Endothelial cell of umbilical vein (primary cell): ENCODE data around the gene SIPA1L2. TPM values are rescaled to one million over a fixed set of nuclear protein-coding genes. Genes with fewer than 3 reads are reported as not detected.
A peak's percentile ranks its signal among the peaks of the same experiment; 100 is the strongest.

Experiments
- BruUV-seq: library from RNA; stranded (reverse); fragments of 400-500 nt; replicated peaks from 2 replicates; lab custom pipeline; 2021; lab: Mats Ljungman, UMichigan
- CTCF ChIA-PET: fragments of 300-600, 350-600 bp; sonication (Branson Sonifier 250); formaldehyde crosslinking; loops from one replicate; lab custom pipeline; 2021; ENCODE audit warnings: antibody characterized with exemption, inconsistent platforms; lab: Charles Lee
- POLR2A ChIA-PET: fragments of 300-600, 350-600 bp; sonication (Branson Sonifier 250); formaldehyde crosslinking; loops from one replicate; lab custom pipeline; 2021; ENCODE audit warnings: antibody characterized with exemption, inconsistent platforms; lab: Charles Lee
- DNase-seq: peaks from one replicate; pipeline ENCODE4 v3.0.0-alpha.2; 2011; ENCODE audit warnings: low read depth, low spot score
- FAIRE-seq: peaks from 2 replicates; lab custom pipeline; 2011; peaks lifted over from hg19 to GRCh38; lab: Jason Lieb, UNC
- H2AFZ ChIP-seq: 2 replicates; pipeline ENCODE4 v1.6.0; 2012; ENCODE audit warnings: low read depth, low read length, control low read depth, inconsistent platforms
- H3K27ac ChIP-seq: 2 replicates; pipeline ENCODE4 v1.5.1; 2011; ENCODE audit warnings: low read depth, mild to moderate bottlenecking, control low read depth, low read length, moderate library complexity; ENCODE audit not compliant: insufficient read depth
- H3K27me3 ChIP-seq, 2 experiments: 2 replicates each; pipeline versions ENCODE4 v1.6.0 to v1.6.1; 2011; ENCODE audit warnings: low read length in 2 of 2, mixed read lengths in 1 of 2; ENCODE audit not compliant: control insufficient read depth in 2 of 2, insufficient read depth in 2 of 2
- H3K36me3 ChIP-seq, 2 experiments: 2 replicates in 1 of 2; 3 replicates in 1 of 2; pipeline ENCODE4 v1.5.1; 2011; ENCODE audit warnings: low read length in 2 of 2, mild to moderate bottlenecking in 1 of 2, moderate library complexity in 1 of 2; ENCODE audit not compliant: control insufficient read depth in 2 of 2, insufficient read depth in 2 of 2; ENCODE audit errors: extremely low read depth in 1 of 2
- H3K4me1 ChIP-seq: 3 replicates; pipeline ENCODE4 v1.5.1; 2011; ENCODE audit warnings: mild to moderate bottlenecking, low read length; ENCODE audit not compliant: control insufficient read depth, insufficient read depth; ENCODE audit errors: extremely low read depth
- H3K4me2 ChIP-seq: 2 replicates; pipeline ENCODE4 v1.6.1; 2011; ENCODE audit warnings: low read length, control low read depth, mixed read lengths; ENCODE audit not compliant: insufficient read depth
- H3K4me3 ChIP-seq, 3 experiments: fragments of 200-600 bp in 1 of 3; sonication (generic), shearing (Covaris generic) in 1 of 3; replicated peaks in 1 of 3; 2 replicates each; pipeline ENCODE4 v1.5.1; 2011 to 2016; ENCODE audit warnings: control low read depth in 3 of 3, low read length in 3 of 3, mild to moderate bottlenecking in 2 of 3, inconsistent platforms in 1 of 3, low read depth in 1 of 3, moderate library complexity in 1 of 3; ENCODE audit not compliant: insufficient read depth in 1 of 3
- H3K79me2 ChIP-seq: 2 replicates; pipeline ENCODE4 v1.6.0; 2012; ENCODE audit warnings: low read length, inconsistent platforms; ENCODE audit not compliant: control insufficient read depth, insufficient read depth
- H3K9ac ChIP-seq: replicated peaks from 2 replicates; pipeline ENCODE3; 2011; ENCODE audit warnings: low read length, control low read depth; ENCODE audit not compliant: insufficient read depth; ENCODE audit errors: extremely low read depth
- H3K9me1 ChIP-seq: replicated peaks from 3 replicates; pipeline ENCODE4 v1.6.0; 2011; ENCODE audit warnings: mild to moderate bottlenecking, low read length; ENCODE audit not compliant: control insufficient read depth, insufficient read depth; ENCODE audit errors: extremely low read depth
- H3K9me3 ChIP-seq: replicated peaks from 2 replicates; pipeline ENCODE4 v1.5.1; 2012; ENCODE audit warnings: low read length, inconsistent platforms; ENCODE audit not compliant: control insufficient read depth, insufficient read depth
- H4K20me1 ChIP-seq: replicated peaks from 2 replicates; pipeline ENCODE3; 2011; ENCODE audit warnings: mild to moderate bottlenecking, low read length; ENCODE audit not compliant: control insufficient read depth, insufficient read depth; ENCODE audit errors: extremely low read depth
- CTCF ChIP-seq, 2 donors: IDR thresholded peaks; 1 replicate in 1 of 2; 2 replicates in 1 of 2; pipeline ENCODE4 v1.5.1; 2011; ENCODE audit warnings: low read length in 2 of 2, mild to moderate bottlenecking in 2 of 2, moderate library complexity in 2 of 2, control low read depth in 1 of 2, inconsistent platforms in 1 of 2, low read depth in 1 of 2; ENCODE audit not compliant: insufficient read depth in 1 of 2; ENCODE audit errors: extremely low read depth in 1 of 2
- EZH2 ChIP-seq: IDR thresholded peaks from 2 replicates; pipeline ENCODE4 v1.6.1; 2012; ENCODE audit warnings: borderline replicate concordance, low read depth, mild to moderate bottlenecking, moderate library complexity, low read length, inconsistent platforms; ENCODE audit not compliant: severe bottlenecking
- FOS ChIP-seq: IDR thresholded peaks from 2 replicates; pipeline ENCODE4 v1.6.1; 2011; ENCODE audit warnings: mild to moderate bottlenecking, low read length, moderate library complexity, borderline replicate concordance; ENCODE audit not compliant: insufficient read depth
- GATA2 ChIP-seq: IDR thresholded peaks from 2 replicates; pipeline ENCODE4 v1.7.0; 2011; ENCODE audit warnings: low read depth, mild to moderate bottlenecking, moderate library complexity, mixed read lengths, low read length; ENCODE audit not compliant: insufficient read length, insufficient read depth
- JUN ChIP-seq: IDR thresholded peaks from 2 replicates; pipeline ENCODE4 v1.6.1; 2011; ENCODE audit warnings: borderline replicate concordance, low read depth; ENCODE audit not compliant: insufficient read length, insufficient read depth
- MYC ChIP-seq: IDR thresholded peaks from one replicate; pipeline ENCODE4 v1.6.1; 2011; ENCODE audit warnings: mild to moderate bottlenecking, low read depth, low read length
- POLR2A ChIP-seq: IDR thresholded peaks from 2 replicates; pipeline ENCODE4 v1.6.1; 2012; ENCODE audit warnings: low read depth, mild to moderate bottlenecking, control low read depth, low read length
- POLR2AphosphoS5 ChIP-seq: IDR thresholded peaks from 2 replicates; pipeline ENCODE4 v1.6.1; 2012; ENCODE audit warnings: low read depth, mild to moderate bottlenecking, control low read depth, low read length, moderate library complexity; ENCODE audit not compliant: insufficient read depth
- dilution Hi-C: fragments of 300-500 bp; cut with MboI; formaldehyde crosslinking; loops from one replicate; pipeline ENCODE4 v1.15.0; 2019; ENCODE audit warnings: low sequenced_read_pairs; ENCODE audit not compliant: extremely low pct_ligation_motif_present
- intact Hi-C: fragments of 100-400 bp; cut with micrococcal nuclease; formaldehyde crosslinking; loops from one replicate; pipeline ENCODE4 v1.10.0; 2022
- polyA plus RNA-seq, 4 experiments: library from polyadenylated mRNA; depleted of rRNA in 3 of 4; stranded (reverse) in 3 of 4; unstranded in 1 of 4; fragments of >200 nt; gene quantifications; 2 replicates each; pipeline versions ENCODE4 v1.2.1 to v1.2.3, GENCODE V29; 2011 to 2012; ENCODE audit warnings: missing spikeins in 1 of 4
- total RNA-seq: library from RNA; stranded (reverse); gene quantifications from 2 replicates; pipeline ENCODE4 v1.2.3, GENCODE V29; 2021

Gene SIPA1L2
- total and polyA plus RNA-seq, 2 donors (not counting 3 experiments of a cell fraction or from before 2014, with no cell fraction given), result 3.6 to 12.8 TPM

GRCh38 chr1:232636799-232637198, 6.9 kb upstream of the SIPA1L2 start:
- no peak overlapping the region for H3K27ac ChIP-seq
- H3K9me3 ChIP-seq, result no peaks in the 10 kb centered on the region
- no peak for FAIRE-seq
- H3K79me2 ChIP-seq, result no peaks in the 10 kb centered on the region
- H3K9me1 ChIP-seq, result no peaks in the 10 kb centered on the region
- no peaks in the 10 kb centered on the region for H4K20me1 ChIP-seq
- no peak overlapping the region for H3K4me2 ChIP-seq
- intact Hi-C loops, result loop anchor here (1.0 to 5.0 kb wide), 2 partner anchors 156 to 389 kb away; no protein-coding TSS in a partner anchor
- H3K9ac ChIP-seq, result no peak overlapping the region
- no peak overlapping the region for H3K4me3 ChIP-seq
- ChIA-PET CTCF (interaction anchor here (0.9 to 2.5 kb wide), 9 partner anchors 10 to 606 kb away, joined by 3 to 12 read pairs (median 4); no protein-coding TSS in a partner anchor), POLR2A (no interaction called here)
- TF ChIP-seq GATA2, result no peak
- no peak for TF ChIP-seq MYC
- no peak for TF ChIP-seq EZH2
- no peak for TF ChIP-seq POLR2A
- no peak for TF ChIP-seq JUN
- no peak for TF ChIP-seq FOS
- H2AFZ ChIP-seq, result no peak overlapping the region
- no peaks in the 10 kb centered on the region for H3K4me1 ChIP-seq
- dilution Hi-C loops, result no loop called here
- H3K27me3 ChIP-seq, result no peaks in the 10 kb centered on the region
- no TSS peak for BruUV-seq
- H3K36me3 ChIP-seq, result no peaks in the 10 kb centered on the region
- no peak for DNase-seq

- dilution Hi-C loops (no loop called here), intact Hi-C loops (loop anchor here (1.0 to 5.0 kb wide), 5 partner anchors 156 to 605 kb away; no protein-coding TSS in a partner anchor)
- no TSS peak for BruUV-seq
- DNase-seq, result peak; percentile 59
- ChIA-PET CTCF (no interaction called here), POLR2A (no interaction called here)
- FAIRE-seq, result peak; percentile 85
- H3K4me1 ChIP-seq, result peaks cover 4% of the 10 kb centered on the region
- no peaks in the 10 kb centered on the region for H3K79me2 ChIP-seq
- no peak overlapping the region for H3K4me2 ChIP-seq
- H3K36me3 ChIP-seq, result no peaks in the 10 kb centered on the region
- no peak overlapping the region for H3K27ac ChIP-seq
- no peaks in the 10 kb centered on the region for H3K27me3 ChIP-seq
- H3K9me1 ChIP-seq, result no peaks in the 10 kb centered on the region
- H2AFZ ChIP-seq, result peak overlapping the region; percentile 75
- no peak overlapping the region for H3K4me3 ChIP-seq
- peak; percentile 52 to 53 for TF ChIP-seq CTCF (IDR thresholded peaks at IDR 0.05; ENCODE audit: extremely low read depth in 1 of 2, insufficient read depth in 1 of 2, low read depth in 1 of 2, low read length in 2 of 2)
- no peak for TF ChIP-seq POLR2AphosphoS5
- H3K9me3 ChIP-seq, result no peaks in the 10 kb centered on the region
- H3K9ac ChIP-seq, result no peak overlapping the region
- no peaks in the 10 kb centered on the region for H4K20me1 ChIP-seq
Observed at GRCh38 chr1:232635778-232636356, 5.9 kb upstream of the SIPA1L2 start.
